CD4-positive, alpha-beta T cell (primary cell): Measurements from ENCODE around the gene BCL3. TPM values are rescaled to one million over a fixed set of nuclear protein-coding genes. Genes with fewer than 3 reads are reported as not detected.
"Not testable (repeated sequence)": the region's sequence is repeated elsewhere in the genome, so short reads cannot be mapped to it uniquely, and the experiment has no call there.

ENCODE experiments used
- ATAC-seq: fragments of 200-7000 bp; cut with Tn5 transposase; one replicate; pipeline ENCODE4 v1.10.0; 2022; ENCODE audit warnings: mild to moderate bottlenecking; ENCODE audit not compliant: poor library complexity
- CTCF ChIA-PET: fragments of 350-600 bp; sonication (Branson Sonifier 250); formaldehyde crosslinking; loops from one replicate; lab custom pipeline; 2021; ENCODE audit warnings: antibody characterized with exemption, inconsistent platforms; lab: Charles Lee
- POLR2A ChIA-PET: fragments of 350-600 bp; sonication (Branson Sonifier 250); formaldehyde crosslinking; loops from one replicate; lab custom pipeline; 2021; ENCODE audit warnings: antibody characterized with exemption, inconsistent platforms; lab: Charles Lee
- DNase-seq, 14 experiments: peaks; one replicate each; pipeline ENCODE4 v3.0.0-alpha.2; 2013 to 2020; ENCODE audit warnings: mixed read lengths in 2 of 14
- H3K27ac ChIP-seq, 2 donors: one replicate each; pipeline versions ENCODE4 v1.5.1 to v1.7.0; 2013; ENCODE audit warnings: low read length in 2 of 2, low read depth in 1 of 2, mild to moderate bottlenecking in 1 of 2
- H3K27me3 ChIP-seq, 2 experiments: 1 replicate in 1 of 2; 2 replicates in 1 of 2; pipeline versions ENCODE4 v1.6.1 to v1.7.0; 2013; ENCODE audit warnings: low read length in 2 of 2, control low read depth in 1 of 2, mild to moderate bottlenecking in 1 of 2, moderate library complexity in 1 of 2; ENCODE audit not compliant: insufficient read depth in 2 of 2, control insufficient read depth in 1 of 2
- H3K36me3 ChIP-seq: one replicate; pipeline ENCODE4 v1.6.1; 2013; ENCODE audit warnings: low read length, control low read depth; ENCODE audit not compliant: insufficient read depth
- H3K4me1 ChIP-seq: one replicate; pipeline ENCODE4 v1.6.1; 2013; ENCODE audit warnings: low read length, control low read depth; ENCODE audit not compliant: insufficient read depth
- H3K4me3 ChIP-seq: one replicate; pipeline ENCODE4 v1.5.1; 2013; ENCODE audit warnings: mild to moderate bottlenecking, low read length, moderate library complexity
- H3K9me3 ChIP-seq, 2 experiments: 1 replicate in 1 of 2; 2 replicates in 1 of 2; pipeline versions ENCODE4 v1.6.1 to v1.7.0; 2013; ENCODE audit warnings: low read length in 2 of 2, mild to moderate bottlenecking in 2 of 2, control low read depth in 1 of 2, moderate library complexity in 1 of 2; ENCODE audit not compliant: control insufficient read depth in 1 of 2, insufficient read depth in 1 of 2
- H3K27ac Mint-ChIP-seq: one replicate; pipeline ENCODE4 v1.8.0; 2020; ENCODE audit warnings: mixed read lengths
- H3K27me3 Mint-ChIP-seq: one replicate; pipeline ENCODE4 v1.8.0; 2021; ENCODE audit warnings: mixed read lengths
- H3K36me3 Mint-ChIP-seq: one replicate; pipeline ENCODE4 v1.8.0; 2021; ENCODE audit warnings: low read depth, mixed read lengths
- H3K4me1 Mint-ChIP-seq: one replicate; pipeline ENCODE4 v1.8.0; 2021; ENCODE audit warnings: low read depth, mixed read lengths
- H3K4me3 Mint-ChIP-seq: one replicate; pipeline ENCODE4 v1.8.0; 2020; ENCODE audit warnings: mild to moderate bottlenecking, mixed read lengths
- H3K9me3 Mint-ChIP-seq: one replicate; pipeline ENCODE4 v1.8.0; 2020; ENCODE audit warnings: mixed read lengths
- CTCF ChIP-seq: fragments of 200-600 bp; IDR thresholded peaks from one replicate; pipeline ENCODE4 v1.8.0; 2022; ENCODE audit warnings: antibody characterized with exemption, mild to moderate bottlenecking
- intact Hi-C, 2 experiments: fragments of 100-400 bp; cut with DNase I in 1 of 2; cut with micrococcal nuclease in 1 of 2; formaldehyde crosslinking; loops; one replicate each; pipeline versions ENCODE4 v1.15.1 to v1.9.0; 2023 to 2025; cut with DNase I, micrococcal nuclease
- total RNA-seq, 174 experiments: library from RNA in 2 of 174; stranded (reverse) in 2 of 174; gene quantifications; one replicate each; pipeline ENCODE4 v1.2.3 and lab custom pipeline; 2021 to 2026

BCL3 gene
- total RNA-seq, 2 experiments from 2014 or later: 90.9 to 97.1 TPM

GRCh38 chr19:44767295-44768180 lies 19.0 kb downstream of the BCL3 start:
- no peaks in the 10 kb centered on the region for H3K9me3 Mint-ChIP-seq
- H3K27me3 ChIP-seq: no peaks in the 10 kb centered on the region
- no peak for TF ChIP-seq CTCF
- H3K36me3 ChIP-seq: no peaks in the 10 kb centered on the region
- ATAC-seq (no peak), DNase-seq (peak in 2 of 14 experiments; percentile 53 to 66)
- intact Hi-C loops: loop anchor here in 1 of 2 experiments (2.0 kb wide), 1 partner anchor 13 kb away; no protein-coding TSS in a partner anchor
- no peaks in the 10 kb centered on the region for H3K27me3 Mint-ChIP-seq
- no peak overlapping the region for H3K27ac Mint-ChIP-seq
- no peak overlapping the region for H3K4me3 ChIP-seq
- H3K4me3 Mint-ChIP-seq: no peak overlapping the region
- no peak overlapping the region for H3K27ac ChIP-seq
- H3K9me3 ChIP-seq: no peaks in the 10 kb centered on the region
- H3K36me3 Mint-ChIP-seq: no peaks in the 10 kb centered on the region
- peaks cover 29% of the 10 kb centered on the region for H3K4me1 ChIP-seq
- H3K4me1 Mint-ChIP-seq: peaks cover 25% of the 10 kb centered on the region
- CTCF ChIA-PET: interaction anchor here (1.3 to 10.7 kb wide), 2 partner anchors 18 to 43 kb away, joined by 4 to 325 read pairs; no protein-coding TSS in a partner anchor
- POLR2A ChIA-PET: interaction anchor here (1.4 kb wide), 1 partner anchor 1304 kb away, joined by 3 read pairs; no protein-coding TSS in a partner anchor

- Mint-ChIP-seq H3K9me3 (no peaks in the 10 kb centered on the region), H3K4me3 (peak overlapping the region; percentile 40), H3K36me3 (no peaks in the 10 kb centered on the region), H3K4me1 (peaks cover 14% of the 10 kb centered on the region), H3K27ac (peak overlapping the region; percentile 65), H3K27me3 (no peaks in the 10 kb centered on the region)
- Histone ChIP-seq H3K36me3 (no peaks in the 10 kb centered on the region), H3K4me3 (no peak overlapping the region), H3K27me3 (no peaks in the 10 kb centered on the region), H3K4me1 (peaks cover 21% of the 10 kb centered on the region), H3K27ac (no peak overlapping the region), H3K9me3 (no peaks in the 10 kb centered on the region)
- ATAC-seq (peak; percentile 99), DNase-seq (peak; percentile 95 to 99 (median 98))
- peak; percentile 73 for TF ChIP-seq CTCF
- intact Hi-C loops: loop anchor here (1.0 to 2.0 kb wide), 5 partner anchors 17 to 81 kb away; no protein-coding TSS in a partner anchor
- ChIA-PET POLR2A (interaction anchor here (0.8 to 2.3 kb wide), 9 partner anchors 16 to 270 kb away, joined by 3 to 52 read pairs (median 4); partner anchors contain the start of gene ZNF180), CTCF (interaction anchor here (0.6 to 10.7 kb wide), 27 partner anchors 9 to 408 kb away, joined by 3 to 325 read pairs (median 3); partner anchors contain the start of genes BLOC1S3 and TRAPPC6A)
Measured at GRCh38 chr19:44770550-44771257, 22.2 kb downstream of the BCL3 start.

DNA sequence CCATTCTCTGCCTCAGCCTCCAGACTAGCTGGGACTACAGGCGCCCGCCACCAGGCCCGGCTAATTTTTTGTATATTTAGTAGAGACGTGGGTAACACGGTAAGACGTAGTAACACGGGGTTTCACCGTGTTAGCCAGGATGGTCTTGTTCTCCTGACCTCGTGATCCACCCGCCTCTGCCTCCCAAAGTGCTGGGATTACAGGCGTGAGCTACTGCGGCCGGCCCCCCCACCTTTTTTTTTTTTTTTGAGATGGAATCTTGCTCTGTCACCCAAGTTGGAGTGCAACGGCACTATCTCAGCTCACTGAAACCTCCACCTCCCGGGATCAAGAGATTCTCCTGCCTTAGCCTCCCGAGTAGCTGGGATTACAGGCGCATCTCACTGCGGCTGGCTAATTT lies 23.6 kb downstream of the BCL3 start:
- H3K4me1 Mint-ChIP-seq: peaks cover 14% of the 10 kb centered on the region
- ChIA-PET POLR2A (interaction anchor here (2.3 kb wide), 1 partner anchor 48 kb away, joined by 52 read pairs; no protein-coding TSS in a partner anchor), CTCF (interaction anchor here (2.6 to 10.7 kb wide), 2 partner anchors 48 to 82 kb away, joined by 68 to 325 read pairs; no protein-coding TSS in a partner anchor)
- peaks cover 21% of the 10 kb centered on the region for H3K4me1 ChIP-seq
- H3K27me3 Mint-ChIP-seq, H3K4me3 ChIP-seq, H3K4me3 Mint-ChIP-seq, H3K27ac Mint-ChIP-seq, H3K36me3 Mint-ChIP-seq, H3K27ac ChIP-seq, H3K36me3 ChIP-seq, H3K9me3 Mint-ChIP-seq, H3K9me3 ChIP-seq, DNase-seq, H3K27me3 ChIP-seq, ATAC-seq, intact Hi-C loops: not testable (repeated sequence)
